SU-DHL-6 (cell line): ENCODE data around the gene PDLIM5.

Experiments
- EZH2phosphoT487 ChIP-seq: fragments of 200-600 bp; sonication (generic), shearing (Covaris generic); conservative IDR thresholded peaks from 2 replicates; pipeline ENCODE4 v1.6.1; 2018; ENCODE audit warnings: mild to moderate bottlenecking, antibody characterized with exemption, low read length, moderate library complexity, mixed read lengths
- TF ChIP-seq, protein P1 (sequence below): fragments of 200-600 bp; sonication (generic); IDR thresholded peaks from one replicate; pipeline ENCODE4 v1.5.1; 2017; ENCODE audit warnings: antibody characterized with exemption, mild to moderate bottlenecking, low read length, moderate library complexity; ENCODE audit not compliant: insufficient read depth, poor library complexity, severe bottlenecking

DNA sequence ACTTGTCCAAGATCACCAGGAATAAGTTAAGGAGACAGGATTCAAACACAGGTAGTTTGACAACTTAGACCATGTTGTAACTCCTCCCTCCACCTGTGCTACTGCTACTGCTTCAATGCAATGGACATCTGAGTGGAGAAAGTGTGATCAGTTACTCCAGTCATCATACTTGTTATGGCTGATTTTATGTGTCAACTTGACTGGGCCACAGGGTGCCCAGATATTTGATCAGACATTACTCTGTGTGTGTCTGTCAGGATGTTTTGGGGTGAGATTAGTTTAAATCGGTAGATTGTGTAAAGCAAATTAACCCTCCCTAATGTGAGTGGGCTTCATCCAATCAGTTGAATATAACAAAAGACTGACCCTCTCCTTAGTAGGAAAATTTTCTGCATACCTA, 34.8 kb upstream of the PDLIM5 start:
- TF ChIP-seq, protein P1, sequence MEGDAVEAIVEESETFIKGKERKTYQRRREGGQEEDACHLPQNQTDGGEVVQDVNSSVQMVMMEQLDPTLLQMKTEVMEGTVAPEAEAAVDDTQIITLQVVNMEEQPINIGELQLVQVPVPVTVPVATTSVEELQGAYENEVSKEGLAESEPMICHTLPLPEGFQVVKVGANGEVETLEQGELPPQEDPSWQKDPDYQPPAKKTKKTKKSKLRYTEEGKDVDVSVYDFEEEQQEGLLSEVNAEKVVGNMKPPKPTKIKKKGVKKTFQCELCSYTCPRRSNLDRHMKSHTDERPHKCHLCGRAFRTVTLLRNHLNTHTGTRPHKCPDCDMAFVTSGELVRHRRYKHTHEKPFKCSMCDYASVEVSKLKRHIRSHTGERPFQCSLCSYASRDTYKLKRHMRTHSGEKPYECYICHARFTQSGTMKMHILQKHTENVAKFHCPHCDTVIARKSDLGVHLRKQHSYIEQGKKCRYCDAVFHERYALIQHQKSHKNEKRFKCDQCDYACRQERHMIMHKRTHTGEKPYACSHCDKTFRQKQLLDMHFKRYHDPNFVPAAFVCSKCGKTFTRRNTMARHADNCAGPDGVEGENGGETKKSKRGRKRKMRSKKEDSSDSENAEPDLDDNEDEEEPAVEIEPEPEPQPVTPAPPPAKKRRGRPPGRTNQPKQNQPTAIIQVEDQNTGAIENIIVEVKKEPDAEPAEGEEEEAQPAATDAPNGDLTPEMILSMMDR: no peak
- TF ChIP-seq EZH2phosphoT487: no peak
